Measurements from ENCODE around the gene DLG1.

The DLG1 gene

DNA sequence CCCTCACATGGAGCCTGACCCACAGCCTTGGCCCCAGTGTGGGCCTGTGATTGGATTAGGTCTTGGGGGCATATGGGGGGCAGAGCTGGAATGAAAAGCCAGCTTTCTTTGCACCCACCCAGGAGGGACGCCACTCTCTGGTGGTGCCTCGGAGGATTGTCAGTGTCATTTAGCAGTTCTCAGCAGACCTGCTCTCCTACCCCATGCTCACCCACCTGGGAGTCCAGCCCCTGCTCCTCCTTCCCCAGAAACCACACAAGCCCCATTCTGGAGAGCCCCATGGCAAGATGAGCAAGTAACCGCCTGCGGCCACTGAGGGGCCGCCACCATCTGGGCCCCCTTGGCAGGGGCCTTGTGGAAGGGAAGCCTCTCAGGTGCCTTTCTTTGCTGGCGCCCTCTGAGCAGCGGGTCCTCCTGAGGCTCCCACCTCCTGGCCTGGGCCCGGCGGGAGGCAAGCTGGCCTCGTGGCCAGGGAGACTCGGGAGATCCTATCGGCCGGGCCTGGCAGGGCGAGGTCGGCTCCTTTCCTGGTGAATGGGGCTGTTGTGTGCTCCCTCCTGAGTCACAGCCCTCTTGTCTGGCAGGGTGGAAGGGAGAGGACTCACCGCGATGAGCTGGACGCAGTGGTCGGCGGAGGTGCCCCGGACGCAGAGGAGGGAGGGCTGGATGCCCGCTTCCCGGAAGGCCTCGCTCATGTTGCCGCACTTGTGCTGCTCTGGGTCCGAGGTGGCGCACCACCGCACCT, 271.1 kb downstream of the DLG1 start:
- DNase-seq = no peak

DNA sequence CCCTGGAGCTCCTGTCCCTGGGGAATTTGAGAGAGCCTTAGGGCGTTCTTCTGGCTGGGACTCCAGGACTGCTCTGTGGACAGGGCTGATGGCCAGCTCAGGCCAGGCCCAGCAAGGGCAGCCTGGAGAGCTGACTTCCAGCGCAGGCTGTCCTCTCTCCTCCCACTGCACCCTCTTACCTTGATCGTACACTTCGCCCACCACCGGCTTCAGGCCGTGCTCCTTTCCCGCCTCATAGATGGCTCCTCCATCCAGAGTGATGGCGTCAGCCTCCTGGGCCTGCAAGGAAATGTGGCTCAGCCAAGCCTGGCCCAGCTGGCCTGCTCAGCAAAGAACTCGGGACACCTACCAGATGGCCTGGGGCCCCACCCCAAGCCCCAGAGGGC, 271.9 kb downstream of the DLG1 start:
- DNase-seq = no peak

DNA sequence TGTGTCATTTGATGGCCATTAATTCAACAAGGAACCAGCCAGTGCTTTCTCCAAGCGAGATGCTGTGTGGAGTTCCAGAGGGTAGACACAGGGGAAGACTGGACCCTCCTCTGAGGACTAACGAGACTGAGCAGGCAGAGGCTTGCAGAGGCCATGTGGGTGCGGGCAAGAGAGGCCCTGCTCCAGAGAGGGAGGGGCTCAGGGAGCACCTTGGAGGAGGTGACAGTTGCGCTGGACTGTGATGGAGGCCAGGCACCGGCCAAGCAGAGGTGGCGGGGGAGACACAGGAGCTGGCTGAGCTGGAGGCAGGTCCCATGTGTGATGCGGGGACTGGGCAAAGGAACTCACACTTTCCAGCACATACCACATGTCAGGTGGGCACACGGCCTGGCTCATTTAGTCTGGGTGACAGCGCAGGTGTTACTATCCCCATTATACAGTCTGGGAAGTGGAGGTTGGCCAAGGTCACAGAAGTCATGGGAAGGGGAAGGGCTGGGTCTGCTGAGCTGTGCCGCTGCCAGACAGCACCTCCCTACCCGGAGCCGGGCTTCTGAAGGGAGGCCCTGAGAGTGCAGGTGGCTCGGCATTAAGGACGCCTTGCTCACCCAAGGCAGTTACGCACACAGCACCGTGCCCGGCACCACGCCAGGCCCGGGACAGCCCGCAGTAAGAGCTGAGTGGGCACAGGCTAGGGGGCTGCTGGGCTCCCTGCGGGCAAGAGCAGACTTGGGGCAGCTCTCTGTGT, 272.5 kb downstream of the DLG1 start:
- DNase-seq = no peak

DNA sequence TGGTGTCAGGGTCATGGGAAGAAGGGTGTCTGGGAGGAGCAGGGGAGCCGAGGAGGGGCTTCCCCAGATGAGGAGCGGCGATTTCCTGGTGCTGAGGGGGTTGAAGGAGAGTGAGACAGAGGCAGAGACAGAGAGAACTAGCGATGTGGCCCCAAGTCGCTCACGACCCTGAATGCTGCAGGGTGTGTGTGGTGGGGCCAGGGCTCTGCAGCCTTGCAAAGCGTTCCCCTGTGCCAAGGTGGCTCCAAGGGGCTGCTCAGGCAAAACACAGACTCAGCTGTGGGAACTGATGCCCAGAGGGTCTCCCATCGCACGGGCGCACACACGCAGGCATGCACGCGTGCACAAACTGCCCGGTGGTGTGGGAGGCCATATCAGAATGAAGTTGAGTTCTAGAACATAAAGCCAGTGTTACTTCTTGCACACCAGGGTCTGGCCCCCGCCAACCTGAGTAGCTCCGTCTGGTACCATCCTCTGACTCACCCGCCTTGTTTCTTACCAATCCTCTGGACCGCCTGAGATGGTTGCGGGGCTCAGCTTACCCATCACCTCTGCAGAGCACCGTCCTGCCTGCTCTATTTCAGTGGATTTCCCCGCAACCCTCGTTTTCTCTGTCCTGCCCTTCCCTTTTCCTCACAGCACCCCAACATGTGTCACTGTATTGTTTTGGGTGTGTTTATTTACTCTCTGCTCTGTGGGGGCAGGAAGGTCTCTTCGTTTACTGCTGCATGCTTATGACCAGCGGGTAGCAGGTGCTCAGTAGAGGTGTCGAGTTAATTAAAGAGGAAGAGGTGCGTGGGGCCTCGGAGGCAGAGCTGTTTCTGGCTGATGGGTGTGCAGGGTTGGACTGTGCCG, 273.3 kb downstream of the DLG1 start:
- no peak for DNase-seq

DNA sequence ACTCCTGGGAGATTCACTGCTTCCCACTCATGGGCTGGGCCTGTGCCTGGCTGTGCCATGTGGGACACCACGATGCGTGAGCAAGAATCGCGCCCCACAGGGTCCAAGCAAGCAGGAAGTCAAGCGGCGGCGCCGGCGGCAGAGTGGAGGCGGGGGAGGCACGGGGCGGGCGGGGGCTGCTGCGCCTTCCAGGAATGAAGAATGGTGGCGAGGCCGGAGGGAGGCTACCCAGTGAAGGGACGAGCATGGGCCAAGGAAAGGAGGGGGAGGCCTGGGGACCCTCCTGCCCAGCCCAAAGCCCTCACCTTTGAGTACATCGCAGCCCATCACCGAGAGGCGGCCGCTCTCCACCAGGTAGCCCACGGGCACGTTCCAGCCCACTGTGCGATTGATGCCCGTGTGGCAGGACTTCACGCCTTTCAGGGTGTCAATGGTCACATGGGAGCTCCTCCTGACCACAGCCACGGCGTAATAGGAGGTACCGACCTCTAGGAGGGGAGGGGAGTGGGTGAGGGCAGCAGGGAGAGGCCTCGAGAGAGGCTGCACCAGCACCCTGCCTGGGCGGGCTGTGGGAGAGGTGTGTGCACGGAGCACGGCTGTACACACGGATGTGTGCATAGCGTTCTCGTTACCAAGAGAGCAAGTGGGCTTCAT, 274.3 kb downstream of the DLG1 start:
- no peak for DNase-seq

DNA sequence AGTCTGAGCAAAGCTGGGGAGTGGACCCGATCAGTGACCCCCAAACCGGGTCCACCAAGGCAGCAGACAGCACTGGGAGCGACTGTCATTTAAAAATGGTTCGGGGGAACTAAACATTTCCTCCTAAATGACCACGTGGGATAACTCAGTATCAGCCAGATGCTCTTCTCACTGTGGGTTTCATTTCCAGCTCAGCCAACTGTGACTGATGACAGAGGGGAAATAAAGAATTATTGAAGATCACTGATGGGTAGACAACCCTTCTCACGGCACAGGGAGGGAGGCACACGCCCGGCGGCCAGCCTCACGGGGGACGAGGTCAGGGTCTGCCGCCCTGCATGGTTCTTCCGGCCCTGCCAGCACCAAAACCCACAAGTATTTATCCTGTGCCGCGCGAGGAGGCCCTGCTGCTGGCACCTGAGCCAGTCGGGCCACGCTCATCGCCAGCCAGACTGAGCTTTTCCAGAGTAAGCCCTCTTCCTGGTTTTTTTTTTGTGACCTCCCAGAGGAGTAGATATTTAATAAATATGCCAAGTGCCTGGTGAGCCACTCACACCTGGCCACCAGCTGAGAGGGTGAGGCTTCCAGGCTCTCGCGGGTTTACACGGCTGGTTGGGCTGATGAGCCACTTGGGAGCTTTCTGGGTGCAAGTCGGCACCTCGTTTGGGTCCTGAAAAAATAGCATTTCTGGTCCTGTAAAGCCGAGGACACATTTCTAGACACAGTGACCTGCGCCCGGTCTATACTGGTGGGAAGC, 275.0 kb downstream of the DLG1 start:
- no peak for DNase-seq

DNA sequence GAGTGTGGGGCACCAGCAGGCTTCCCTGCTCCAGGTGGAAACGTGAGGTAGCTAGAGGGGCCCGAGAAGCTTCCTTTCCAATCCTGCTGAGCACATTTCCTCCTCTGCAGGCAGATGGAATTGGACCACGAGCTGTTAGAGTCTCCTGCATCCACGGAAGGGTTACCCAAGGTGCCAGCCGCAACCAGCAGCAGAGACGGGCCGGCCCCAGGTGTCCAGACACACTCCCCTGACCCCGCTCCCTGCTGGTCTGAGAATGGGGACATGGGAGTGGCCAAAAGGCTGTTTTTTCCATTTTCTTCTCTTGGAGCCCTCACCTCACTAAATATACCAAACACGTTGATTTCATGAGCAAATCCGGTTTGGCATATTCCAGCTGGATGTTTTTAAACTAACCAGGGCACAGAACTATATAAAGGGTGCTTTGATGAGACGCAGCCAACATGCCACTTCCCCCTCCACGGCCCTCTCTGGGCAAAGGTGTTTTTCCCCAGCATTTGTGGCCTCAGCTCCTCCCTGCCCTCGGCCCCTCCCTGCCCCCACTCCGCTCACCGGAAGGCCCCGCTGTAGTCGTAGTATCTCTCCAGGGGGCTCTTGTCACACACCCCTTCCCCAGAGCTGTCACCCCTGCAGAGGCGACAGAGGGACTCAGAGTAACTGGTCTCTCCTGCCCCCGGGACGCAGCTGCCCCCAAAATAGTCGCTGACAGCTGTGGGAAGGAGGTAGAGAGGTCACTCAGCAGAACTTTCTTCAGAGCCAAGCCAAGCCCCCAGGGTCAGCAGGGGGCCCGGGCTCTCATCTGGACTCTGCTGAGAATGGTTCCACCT, 275.8 kb downstream of the DLG1 start:
- no peak for DNase-seq

DNA sequence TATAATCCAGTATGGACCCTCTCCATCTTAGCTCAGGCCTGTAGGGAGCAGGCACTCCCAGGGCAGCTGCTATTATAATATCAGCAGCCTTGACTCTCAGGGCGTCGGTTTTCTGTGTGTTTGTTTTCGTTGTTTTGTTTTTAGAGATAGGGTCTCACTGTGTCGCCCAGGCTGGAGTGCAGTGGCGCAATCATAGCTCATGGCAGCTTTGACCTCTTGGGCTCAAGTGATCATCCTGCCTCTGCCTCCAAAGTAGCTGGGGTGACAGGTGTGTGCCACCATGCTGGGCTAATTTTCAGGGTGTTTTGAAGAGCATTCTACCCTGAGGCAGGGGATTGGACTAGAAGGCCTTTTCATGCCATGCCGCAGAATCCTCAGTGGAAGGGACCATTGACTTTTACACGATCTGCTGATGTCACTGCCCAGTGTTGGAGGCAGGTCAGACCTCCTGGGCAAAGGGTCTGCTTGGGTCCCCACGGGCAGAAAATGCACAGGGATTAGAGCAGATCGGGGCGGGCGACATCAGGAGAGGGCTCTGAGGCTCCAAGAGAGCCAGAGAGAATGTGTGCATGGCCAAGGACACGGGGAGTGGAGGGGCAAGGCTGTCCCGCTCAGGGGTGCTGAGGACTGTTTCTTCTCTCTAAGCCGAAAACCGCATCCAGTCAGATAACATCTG, 276.5 kb downstream of the DLG1 start:
- DNase-seq = no peak

DNA sequence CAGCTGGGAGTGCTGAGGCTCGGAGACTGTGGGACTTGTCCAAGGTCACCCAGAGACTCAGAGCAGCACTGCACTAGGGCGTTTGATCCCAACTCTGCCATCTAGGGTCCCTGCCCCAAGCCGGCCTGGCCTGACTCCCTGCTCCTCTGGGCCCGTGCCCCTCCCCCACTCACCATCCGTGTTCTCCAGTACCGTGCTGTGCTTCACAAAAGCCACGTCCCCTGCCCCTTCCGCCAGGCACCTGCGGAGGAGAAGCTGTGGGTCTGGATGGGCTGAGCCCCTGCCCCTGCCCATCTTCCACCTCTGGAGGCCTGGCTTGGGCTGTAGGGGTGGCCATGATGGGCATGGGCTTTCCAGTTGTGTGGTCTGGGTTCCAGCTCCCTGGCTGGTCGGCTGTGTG, 277.2 kb downstream of the DLG1 start:
- no peak for DNase-seq

DNA sequence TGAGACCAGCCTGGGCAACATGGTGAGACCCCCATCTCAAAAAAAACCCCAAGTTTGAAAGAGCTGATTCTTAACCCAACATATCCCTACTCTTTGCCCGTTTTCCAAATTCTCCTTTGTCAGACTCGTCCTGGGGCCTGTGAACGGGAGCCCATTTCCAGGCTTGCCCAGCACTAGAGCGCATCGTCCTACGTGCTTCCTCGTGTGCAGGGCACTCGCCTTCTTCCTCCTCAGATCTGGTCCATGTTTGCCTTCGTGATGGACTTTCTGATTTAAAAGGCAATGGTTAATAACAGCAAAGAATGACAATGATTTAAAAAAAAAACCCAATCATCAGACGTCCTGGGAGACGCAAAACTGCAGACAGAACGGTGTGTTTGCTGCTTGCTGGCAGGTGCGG, 278.9 kb downstream of the DLG1 start:
- DNase-seq = no peak

DNA sequence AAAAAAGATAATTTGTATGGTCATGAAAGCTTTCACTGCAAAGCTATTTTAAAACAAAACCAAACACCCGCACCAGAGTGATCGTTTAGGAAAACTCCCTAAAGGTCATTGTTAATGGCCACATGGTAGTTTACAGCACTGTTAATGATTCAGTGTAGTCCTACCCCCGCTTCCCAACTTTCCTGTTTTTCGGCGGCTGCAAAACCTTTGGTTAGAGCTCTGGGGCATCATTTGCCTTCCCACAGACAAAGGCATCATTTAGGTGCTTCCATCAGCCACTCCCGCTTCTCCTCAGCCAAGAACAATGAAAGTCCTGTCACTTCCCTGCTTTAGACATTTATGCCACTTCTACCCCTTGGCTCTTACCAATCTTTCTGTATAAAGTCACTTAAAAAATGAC, 279.4 kb downstream of the DLG1 start:
- no peak for DNase-seq

DNA sequence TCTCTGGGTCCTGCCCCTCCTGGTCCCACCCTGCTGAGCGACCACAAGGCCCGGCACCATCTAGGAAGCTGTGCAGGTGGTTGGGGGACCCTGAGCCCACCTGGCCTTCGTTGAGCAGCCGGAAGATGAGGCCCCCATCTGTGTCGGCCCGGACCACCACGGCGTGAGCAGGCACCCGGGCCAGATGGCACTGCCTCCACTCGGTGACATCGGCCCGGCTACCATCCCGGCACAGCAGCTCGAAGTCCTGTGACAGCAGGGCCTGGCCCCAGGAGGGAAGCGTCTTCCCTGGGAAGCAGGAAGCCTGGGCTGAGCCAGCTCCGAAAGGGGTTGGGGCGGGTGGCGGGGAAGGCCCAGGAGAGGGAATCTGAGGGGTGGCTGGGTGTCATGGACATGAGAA, 281.4 kb downstream of the DLG1 start:
- DNase-seq = no peak

DNA sequence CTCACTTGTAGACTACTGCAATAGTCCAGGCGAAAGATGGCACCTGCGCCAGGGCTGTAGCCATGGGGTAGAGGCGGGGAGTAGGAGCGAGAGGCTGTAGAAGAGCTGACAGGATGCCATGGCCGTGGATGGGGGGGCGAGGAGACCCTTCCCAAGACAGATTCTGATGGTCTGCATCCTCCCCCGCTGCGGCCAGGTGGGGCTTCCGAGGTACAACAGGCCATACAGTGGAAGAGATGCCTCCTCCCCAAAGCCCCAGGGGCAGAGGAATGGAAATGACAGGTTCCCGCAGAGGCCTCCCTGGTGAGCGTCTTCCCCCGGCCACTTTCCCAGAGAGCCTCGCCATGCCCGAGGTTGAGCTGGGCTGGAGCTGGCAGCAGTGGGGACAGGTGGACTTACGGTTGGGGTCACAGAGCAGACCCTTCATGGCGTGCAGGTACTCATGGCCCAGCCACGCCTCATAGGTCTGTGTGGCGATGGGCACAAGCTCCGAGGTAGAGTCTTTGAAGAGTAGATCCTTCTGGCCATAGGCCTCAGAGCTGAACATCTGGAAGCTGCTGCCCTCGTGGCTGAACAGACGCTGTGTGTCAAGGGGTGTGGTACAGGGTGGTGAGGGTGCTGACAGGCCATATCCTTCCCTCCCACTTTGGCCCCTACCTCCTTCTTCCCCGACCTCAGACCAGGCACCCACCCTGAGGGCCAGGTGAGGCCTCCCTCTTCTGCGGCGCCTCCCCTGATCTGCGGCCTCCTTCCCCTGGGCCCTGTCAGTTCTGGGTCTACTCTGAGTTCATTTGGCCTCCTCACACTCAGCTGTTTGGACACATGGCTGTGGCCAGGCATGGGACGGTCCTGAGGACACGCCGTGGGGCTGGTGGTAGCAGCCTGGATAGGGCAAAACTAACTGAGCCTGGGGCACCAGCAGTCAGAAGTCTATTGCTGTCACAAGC, 282.3 kb downstream of the DLG1 start:
- DNase-seq = no peak

DNA sequence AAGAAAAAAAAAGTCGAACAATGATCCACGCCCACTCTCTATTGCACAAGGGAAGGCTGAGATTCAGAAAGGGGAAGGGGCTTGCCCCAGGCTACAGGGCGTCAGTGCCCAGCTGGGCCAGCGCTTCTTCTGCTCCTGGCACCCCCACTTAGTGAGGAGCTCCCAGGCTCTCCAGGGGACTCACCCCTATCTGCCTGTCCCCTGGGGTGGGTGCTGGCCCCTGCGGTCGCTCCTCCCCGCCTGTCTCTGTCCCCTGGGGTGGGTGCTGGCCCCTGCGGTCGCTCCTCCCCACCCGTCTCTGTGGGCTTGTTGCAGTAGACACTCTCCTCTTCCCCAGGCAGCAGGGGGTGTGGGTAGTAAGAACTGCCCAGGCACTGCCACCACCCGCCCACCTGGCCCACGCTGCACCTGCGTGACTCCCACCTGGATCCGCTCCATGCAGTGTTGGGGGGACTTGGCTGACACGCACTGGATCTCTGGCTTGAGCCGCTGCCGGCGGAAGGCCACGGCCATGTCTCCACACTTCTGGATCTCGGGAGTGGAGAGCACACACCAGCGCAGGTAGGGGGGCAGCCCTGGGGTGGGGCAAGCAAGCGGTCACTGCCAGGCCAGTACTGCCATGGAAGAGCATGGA, 283.4 kb downstream of the DLG1 start:
- DNase-seq = no peak

DNA sequence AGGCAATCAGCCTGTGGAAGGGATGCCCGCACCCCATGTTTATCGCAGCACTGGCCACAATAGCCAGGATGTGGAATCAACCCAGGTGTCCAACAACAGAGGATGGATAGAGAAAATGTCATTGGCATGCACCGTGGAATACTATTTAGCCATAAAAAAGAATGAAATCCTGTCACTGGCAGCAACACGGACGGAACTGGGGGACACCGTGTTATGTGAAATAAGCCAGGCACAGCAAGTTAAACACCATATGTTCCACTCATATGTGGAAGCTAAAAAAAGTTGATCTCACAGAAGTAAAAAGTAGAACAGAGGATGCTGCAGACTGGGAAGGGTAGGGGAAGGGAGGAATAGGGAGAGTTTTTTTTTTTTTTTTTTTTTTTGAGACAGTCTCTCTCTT, 284.4 kb downstream of the DLG1 start:
- no peak for DNase-seq

DNA sequence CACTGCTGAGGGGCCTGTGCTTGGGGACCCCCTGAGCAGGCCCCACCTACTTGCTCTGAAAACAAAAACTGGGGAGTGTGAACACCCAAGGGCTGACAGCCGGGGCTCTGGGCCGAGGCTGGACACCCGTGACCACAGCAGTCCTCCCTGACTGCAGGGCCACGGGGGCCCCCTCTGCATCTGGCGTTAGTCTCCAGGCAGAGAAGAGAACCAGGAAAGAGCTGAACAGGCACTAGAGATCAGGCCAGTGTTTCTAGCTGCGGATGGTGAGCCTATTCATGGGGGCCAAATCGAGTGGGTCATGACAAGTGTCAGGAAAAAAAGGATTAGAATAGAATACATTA, 285.9 kb downstream of the DLG1 start:
- no peak for DNase-seq

DNA sequence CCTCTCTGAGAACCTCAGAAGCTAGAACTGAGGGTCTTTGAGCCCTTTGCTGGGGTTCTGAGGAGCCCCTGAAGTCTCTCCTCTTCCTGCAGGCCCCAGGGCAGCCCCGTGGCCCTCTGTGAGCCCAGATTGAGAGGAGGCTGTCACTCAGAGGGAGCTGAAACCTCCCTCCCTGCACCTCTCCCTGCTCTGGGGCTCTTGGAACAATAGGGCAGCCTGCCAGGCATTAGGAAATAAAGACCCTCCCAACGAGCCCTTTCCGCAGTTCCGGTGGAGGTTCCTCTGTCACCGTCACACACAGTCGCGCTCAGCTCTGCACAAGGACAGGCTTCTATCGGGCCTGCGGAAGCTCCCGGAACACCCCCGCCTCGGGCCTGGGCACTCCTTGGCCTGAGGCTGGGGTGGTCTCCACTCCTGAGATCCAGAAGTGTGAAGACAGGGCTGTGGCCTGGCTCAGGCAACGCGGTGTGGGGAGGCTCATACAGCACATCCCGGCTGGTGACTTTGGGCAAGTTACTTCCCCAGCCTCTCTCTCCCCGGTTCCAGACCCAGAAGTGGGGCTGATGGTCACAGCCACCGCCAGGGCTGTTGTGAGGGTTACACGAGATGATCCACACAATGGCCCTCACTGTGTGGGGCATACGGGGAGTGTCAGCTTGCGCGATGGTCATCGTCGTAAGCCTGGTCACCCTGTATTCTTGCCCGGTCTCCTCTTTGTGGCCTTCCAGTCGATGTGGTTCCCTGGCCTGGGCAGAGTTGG, 286.5 kb downstream of the DLG1 start:
- no peak for DNase-seq

DNA sequence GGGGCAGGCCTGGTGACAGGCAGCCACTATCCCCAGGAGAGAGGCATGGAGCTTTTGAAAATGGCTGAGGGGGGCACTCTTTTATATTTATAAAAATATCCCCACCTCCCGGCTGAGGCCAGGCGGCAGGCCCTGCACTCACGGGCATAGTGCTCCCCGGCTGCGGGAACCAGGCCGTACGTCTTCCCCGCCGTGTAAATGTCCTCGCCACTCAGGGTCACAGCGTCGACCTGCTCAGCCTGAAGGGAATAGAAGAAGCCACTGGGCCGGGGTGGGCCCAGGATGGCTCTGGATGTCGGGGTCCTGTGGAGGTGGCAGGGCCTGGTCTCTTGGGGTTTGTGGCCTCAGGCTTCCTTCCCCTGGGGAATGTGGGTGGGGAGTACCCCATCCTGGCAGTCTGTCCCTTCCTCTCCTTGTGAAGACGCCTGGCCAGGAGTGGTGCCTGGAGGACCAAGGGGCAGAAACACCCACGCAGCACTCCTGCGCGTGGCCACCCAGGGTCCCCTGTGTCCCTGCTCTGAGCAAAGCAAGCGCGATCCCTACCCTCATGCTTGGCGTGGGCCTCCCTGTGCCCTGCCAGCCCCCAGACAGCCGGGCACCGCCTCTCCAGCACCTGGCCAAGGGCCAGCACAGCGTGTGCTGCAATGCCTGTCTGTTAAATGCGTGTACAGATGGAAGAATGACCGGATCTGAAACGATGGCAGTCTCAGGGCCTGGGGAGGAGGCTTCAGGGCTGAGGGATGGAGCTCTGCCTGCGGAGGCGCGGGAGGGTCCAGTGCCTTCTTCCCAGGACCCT, 287.7 kb downstream of the DLG1 start:
- DNase-seq = no peak

Data from activated CD4-positive, alpha-beta T cell treated with anti-CD3 and anti-CD28 coated beads, Interleukin-2, amount 50 U/mL, for 4 hours (primary cell).